Right lobe of liver (tissue), 4 donors: ENCODE data around the gene WDR3.

Experiments used
- POLR2A ChIP-seq: fragments of 450-650 bp; IDR thresholded peaks from one replicate; pipeline ENCODE4 v1.6.1; 2017; ENCODE audit warnings: antibody characterized with exemption, mild to moderate bottlenecking
- TF ChIP-seq, protein P1 (sequence below), 4 donors: fragments of 200-600 bp in 3 of 4; fragments of 450-650 bp in 1 of 4; IDR thresholded peaks; one replicate each; pipeline versions ENCODE4 v1.5.1 to v1.8.0; 2016 to 2022; ENCODE audit warnings: antibody characterized with exemption in 4 of 4, mild to moderate bottlenecking in 2 of 4
- donor health status: DM: no; HTN: no; CAD: no.
- donor health status: DM: no; HTN: no; CAD: no.
- donor health status: DM: no; HTN: yes; CAD: no.

DNA sequence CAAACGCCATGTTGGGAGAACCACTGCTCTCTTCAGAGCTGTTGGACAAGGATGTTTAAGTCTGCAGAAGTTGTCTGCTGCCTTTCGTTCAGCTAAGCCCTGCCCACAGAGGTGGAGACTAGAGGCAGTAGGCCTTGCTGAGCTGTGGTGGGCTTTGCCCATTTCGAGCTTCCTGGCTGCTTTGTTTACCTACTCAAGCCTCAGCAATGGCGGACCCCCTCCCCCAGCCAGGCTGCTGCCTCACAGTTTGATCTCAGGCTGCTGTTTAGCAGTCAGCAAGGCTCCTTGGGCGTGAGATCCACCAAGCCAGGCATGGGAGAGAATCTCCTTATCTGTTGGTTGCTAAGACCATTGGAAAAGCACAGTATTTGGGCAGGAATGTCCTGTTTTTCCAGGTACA, 74.8 kb downstream of the WDR3 start:
- TF ChIP-seq, protein P1, sequence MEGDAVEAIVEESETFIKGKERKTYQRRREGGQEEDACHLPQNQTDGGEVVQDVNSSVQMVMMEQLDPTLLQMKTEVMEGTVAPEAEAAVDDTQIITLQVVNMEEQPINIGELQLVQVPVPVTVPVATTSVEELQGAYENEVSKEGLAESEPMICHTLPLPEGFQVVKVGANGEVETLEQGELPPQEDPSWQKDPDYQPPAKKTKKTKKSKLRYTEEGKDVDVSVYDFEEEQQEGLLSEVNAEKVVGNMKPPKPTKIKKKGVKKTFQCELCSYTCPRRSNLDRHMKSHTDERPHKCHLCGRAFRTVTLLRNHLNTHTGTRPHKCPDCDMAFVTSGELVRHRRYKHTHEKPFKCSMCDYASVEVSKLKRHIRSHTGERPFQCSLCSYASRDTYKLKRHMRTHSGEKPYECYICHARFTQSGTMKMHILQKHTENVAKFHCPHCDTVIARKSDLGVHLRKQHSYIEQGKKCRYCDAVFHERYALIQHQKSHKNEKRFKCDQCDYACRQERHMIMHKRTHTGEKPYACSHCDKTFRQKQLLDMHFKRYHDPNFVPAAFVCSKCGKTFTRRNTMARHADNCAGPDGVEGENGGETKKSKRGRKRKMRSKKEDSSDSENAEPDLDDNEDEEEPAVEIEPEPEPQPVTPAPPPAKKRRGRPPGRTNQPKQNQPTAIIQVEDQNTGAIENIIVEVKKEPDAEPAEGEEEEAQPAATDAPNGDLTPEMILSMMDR (IDR thresholded peaks at IDR 0.05) = no peak
- no peak for TF ChIP-seq POLR2A
